GM21786 (cell line): ENCODE measurements around the gene ADSS1.

Experiments used
- ATAC-seq: cut with Tn5 transposase; IDR thresholded peaks from one replicate; pipeline ENCODE4 v1.9.1; 2021; ENCODE audit not compliant: unreplicated experiment

ADSS1 gene

DNA sequence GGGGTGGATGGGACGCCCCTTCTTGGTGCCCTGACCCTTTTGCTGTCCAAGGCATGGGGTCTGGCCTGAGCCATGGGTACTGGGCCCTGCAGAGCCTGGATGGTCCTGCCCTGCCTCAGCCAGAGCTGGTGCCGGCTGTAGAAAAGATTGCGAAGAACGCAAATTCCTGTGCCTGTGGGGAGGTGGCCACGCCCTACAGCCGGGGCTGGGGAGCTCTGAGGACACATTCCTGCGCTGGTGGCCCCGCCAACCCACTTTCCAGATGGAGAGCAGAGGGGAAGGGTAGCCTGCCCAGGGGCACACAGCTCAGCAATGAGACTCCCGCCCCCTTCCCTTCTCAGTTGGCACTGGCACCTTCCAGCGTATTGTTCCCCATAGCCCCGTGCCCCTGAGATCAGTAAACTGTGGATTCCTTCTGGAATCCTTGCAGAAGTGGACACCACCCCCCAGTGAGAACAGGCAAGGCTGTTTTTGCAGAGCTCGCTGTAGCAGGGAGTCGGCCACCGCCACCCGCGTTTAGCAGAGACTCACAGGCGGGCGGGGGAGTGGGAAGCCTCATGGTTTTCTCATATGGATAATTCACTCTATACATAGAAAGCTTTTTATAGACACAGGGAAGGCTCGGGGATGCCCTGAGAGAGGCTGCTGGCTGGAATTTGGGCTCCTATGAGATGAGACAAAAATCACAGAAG, 26.0 kb upstream of the ADSS1 start:
- no peak for ATAC-seq

DNA sequence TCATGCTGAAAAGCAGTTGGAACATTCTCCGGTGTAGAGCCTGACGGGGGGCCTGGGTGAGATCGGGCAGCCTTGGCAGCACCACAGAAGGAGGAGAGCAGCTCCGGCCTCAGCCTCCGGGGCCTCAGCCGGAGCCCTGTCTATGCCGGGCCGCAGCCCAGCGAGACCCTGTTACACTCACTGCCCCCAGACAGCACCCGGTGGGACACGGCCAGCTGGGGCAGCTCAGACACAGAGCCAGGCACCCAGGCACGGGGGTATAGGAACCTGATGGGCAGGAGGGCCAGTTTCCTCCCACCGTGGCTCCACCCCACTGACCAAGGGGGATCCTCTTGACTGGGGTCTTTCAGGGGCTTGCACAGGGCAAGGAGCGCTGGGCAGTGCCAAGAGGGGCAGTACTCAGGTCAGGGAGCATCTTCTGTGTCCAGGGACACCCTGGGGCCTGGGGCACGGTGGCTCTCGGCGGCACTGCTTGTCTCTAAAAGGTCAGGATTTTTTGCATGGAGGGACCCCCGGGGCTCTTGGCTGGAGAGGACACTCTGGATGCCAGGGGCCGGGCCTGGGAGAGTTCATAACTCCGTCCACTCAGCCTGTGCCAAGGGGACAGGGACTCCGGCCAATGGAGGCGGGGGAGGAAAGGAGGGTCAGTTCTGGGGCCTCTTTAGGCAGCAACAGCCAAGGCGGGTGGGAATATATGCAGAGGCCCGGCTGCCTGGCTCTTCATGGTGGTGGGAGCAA, 25.2 kb upstream of the ADSS1 start:
- ATAC-seq: no peak

DNA sequence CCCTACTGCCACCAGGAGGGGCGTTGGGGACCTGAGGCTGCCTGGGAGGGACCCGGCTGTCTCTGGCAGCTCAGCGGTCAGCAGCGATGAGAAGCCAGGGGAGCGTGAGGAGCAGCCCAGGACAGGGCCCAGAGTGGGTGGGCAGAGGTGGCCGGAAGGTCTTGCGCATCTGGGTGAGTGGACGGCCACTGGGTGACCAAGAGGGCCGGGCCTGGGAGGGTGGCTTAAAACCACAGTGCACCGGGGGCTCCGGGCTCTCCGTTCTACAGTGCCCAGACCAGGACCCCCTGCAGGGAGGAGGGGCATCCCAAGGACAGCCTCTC, 24.6 kb upstream of the ADSS1 start:
- ATAC-seq: no peak

DNA sequence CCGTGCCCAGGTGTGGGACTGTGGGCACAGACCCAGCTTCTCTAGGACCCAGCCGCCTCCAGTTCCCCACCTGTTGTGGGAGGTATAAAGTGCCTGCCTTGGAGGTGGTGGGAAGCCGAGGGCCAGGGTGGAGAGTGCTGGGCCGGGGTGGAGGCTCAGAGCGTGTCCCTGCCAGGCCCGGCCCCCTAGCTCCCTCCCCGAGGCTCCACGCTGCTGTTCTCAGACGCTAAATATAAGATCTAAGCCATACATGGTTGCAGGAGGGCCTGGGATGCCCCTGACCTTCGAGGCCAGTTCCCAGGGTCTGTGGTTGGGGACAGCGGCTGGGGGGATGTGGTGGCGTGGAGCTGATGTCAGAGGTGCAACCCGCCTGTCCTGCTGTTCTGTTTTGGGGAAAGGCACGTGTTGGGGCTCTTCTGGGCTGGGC, 23.8 kb upstream of the ADSS1 start:
- ATAC-seq: no peak

DNA sequence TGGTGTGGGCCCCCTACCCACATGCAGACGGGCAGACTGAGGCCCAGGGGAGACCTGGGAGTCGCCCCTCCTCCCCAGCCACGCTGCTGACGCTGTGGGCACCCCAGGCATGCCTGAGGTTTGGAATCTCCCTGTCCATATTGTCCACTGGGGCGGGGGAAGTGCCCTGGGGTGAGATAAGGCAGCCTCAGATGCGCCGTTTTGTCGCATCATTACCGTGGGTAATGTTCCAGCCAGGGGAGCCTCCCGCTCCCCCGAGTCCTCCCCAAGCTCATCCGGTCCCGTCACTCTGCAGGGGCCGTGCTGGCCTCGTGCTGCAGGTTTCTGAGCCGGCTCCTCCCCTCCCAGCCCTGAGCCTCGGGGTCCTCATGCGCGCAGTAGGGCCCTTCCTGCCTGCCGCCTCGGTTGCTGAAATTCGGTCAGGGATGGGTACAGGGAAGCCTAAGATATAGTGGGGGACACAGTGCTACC, 23.2 kb upstream of the ADSS1 start:
- no peak for ATAC-seq

DNA sequence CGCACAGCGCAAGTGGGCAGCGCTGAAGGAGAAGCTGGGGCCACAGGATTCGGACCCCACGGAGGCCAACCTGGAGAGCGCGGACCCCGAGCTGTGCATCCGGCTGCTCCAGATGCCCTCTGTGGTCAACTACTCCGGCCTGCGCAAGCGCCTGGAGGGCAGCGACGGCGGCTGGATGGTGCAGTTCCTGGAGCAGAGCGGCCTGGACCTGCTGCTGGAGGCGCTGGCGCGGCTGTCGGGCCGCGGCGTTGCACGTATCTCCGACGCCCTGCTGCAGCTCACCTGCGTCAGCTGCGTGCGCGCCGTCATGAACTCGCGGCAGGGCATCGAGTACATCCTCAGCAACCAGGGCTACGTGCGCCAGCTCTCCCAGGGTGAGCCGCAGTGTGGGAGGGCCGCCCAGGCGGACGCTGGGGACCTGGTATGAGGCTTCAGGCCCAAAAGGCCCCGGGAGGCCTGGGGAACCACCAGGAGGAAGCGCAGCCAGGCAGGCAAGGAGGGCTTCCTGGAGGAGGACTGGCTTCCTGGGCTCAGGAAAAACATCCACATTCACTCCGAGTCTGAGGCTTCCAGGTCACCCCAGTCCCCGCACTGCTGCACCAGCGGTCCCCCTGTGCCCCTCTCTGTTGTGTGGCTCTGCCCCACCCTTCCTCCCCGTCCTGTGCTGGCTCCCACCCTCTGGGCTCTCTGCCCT, 22.5 kb upstream of the ADSS1 start:
- ATAC-seq: no peak

DNA sequence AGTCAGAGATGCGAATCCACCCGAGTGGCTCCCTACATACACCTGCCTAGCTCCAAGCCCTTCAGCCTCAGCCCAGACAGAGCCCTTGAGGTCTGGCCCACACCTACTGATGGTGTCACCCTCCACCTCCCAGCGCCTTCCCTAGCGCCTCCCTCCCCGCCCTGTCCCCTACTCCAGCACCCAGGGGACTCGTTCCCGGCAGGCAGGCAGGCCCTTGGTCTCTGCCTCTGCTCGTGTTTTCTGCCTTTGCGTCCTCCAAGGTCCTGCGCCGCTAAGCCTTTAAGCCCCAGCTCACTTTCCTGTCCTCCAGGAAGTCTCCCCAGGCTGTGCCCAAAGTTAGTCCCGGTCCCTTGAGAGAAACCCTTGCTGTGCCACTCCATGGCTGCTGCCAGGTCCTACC, 21.9 kb upstream of the ADSS1 start:
- ATAC-seq: no peak

DNA sequence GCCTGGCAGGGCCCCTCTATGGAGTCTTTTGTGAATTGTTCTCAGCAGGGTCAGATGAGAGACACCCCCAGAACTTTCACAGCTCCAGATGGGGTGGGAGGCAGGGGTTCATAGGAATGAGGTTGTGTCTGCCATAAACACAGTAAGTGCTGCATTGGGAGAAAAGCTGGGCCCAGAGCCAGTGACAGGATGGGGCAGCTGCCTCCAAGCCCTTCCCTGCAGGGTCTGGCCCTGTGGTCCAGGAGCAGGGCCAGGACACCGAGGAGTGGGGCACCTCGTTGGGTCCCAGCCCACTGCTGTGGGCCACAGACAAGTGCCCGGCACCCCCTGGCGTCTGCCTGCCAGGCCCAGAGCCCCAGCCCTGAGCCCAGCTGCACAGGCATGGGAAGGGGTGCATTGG, 21.4 kb upstream of the ADSS1 start:
- no peak for ATAC-seq

DNA sequence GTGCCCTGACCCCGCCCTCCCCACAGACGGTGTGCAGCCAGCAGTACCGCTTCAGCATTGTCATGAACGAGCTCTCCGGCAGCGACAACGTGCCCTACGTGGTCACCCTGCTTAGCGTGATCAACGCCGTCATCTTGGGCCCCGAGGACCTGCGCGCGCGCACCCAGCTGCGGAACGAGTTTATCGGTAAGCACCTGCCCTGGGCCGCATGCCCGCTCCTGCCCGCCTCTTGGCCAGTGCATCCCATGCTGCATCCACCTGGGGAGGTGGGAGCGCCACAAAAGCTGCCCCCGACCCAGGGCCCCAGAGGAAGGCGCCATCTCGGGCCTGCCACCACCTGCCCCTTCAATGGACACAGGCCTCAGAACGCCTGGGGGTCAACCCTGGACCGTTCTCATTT, 20.8 kb upstream of the ADSS1 start:
- ATAC-seq: no peak

DNA sequence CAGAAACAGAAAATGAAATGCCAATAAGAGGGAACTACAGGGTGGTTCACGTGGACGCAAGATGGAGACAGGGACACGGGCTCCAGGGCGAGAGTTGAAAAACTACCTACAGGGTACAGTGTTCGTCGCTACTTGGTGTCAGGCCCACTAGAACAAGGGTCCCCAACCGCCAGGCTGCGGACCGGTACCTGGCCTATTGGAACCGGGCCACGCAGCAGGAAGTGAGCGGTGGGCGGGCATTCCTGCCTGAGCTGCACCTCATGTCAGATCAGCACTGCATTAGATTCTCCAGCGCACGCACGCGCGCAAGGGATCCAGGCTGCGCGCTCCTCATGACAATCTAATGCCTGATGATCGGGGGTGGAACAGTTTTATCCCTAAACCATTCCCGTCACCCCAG, 19.8 kb upstream of the ADSS1 start:
- ATAC-seq: no peak

DNA sequence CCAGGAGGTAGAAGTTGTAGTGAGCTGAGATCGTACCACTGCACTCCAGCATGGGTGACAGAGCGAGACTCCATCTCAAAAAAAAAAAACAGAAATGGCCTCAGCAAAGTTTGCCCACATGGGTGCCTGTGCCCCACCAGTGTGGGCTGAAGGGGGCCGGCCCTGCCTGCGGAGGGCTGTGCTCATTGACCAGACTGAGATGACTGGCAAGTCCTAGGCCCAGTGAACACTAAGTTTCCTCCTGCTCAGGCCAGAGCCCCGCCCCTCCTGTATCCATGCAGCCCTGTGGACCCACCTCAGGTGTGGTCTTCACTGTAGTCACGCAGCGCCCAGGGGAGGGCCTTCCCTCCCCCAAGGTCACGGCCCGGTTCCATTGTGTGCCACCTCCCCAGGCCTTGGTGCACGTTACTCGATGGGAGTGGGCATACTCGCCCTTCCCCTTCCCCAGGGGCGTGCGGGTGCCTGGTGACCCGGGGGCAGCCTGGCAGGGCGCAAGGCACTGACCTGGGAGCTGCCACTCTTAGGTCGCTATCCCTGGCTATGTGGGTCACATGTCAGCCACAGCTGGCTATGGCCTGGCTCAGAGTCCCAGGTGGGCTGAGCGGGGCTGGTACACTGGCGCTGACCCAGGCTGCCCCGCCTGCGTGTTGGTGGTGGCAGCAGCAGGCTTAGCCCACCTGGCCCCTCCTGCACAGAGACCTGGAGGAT, 18.5 kb upstream of the ADSS1 start:
- no peak for ATAC-seq

DNA sequence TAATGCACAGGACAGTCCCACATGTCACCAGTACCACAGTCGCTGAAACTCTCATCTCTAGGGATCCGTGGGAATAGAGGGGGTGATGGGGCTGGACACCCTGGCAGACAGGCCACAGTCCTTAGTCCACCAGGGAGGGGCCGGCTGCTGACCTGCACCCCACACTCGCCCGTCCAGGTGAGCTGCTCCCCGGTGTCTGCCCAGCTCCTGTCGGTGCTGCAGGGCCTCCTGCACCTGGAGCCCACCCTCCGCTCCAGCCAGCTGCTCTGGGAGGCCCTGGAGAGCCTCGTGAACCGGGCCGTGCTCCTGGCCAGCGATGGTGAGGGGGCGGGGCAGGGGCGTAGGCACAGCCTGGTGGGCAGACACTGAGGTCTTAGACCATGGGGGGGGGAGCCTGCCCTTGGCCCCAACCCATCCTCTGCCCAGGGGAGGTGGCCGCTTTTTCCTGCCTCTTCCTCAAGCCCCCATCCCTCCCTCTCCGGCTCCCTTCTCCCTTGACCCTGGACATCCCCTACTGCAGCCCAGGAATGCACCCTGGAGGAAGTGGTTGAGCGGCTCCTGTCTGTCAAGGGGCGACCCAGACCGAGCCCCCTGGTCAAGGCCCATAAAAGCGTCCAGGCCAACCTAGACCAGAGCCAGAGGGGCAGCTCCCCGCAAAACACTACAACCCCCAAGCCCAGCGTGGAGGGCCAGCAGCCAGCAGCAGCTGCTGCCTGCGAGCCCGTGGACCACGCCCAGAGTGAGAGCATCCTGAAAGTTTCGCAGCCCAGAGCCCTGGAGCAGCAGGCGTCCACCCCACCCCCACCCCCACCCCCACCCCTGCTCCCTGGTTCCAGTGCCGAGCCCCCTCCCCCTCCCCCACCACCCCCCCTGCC, 17.1 kb upstream of the ADSS1 start:
- no peak for ATAC-seq

DNA sequence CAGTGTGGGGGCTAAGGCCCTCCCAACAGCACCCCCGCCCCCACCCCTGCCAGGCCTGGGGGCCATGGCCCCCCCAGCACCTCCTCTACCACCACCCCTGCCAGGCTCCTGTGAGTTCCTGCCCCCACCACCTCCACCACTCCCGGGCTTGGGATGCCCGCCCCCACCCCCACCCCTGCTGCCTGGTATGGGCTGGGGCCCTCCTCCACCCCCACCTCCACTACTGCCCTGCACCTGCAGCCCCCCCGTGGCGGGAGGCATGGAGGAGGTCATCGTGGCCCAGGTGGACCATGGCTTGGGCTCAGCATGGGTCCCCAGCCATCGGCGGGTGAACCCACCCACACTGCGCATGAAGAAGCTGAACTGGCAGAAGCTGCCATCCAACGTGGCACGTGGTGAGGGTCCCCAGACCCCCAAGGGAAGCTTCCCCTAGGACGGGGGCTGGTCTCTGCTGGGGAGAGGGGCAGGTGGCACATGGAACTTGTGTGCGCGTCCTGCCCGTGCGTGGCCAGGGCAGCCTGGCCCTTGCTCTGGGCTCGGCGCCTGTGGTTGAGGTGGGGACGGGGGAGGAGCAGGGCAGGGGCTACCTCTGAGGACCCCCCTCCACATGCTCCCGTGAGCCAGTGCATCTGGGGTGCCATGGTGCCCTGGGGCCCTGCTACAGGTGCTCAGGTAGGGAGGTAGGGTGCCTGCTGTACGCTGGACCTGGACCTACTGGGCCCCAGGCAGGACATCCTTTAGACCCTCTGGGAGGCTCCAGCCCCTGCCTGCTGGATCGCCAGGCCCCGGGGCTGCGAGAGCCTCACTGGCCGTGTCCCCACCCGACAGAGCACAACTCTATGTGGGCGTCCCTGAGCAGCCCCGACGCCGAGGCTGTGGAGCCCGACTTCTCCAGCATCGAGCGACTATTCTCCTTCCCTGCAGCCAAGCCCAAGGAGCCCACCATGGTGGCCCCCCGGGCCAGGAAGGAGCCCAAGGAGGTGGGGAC, 16.1 kb upstream of the ADSS1 start:
- ATAC-seq: no peak

DNA sequence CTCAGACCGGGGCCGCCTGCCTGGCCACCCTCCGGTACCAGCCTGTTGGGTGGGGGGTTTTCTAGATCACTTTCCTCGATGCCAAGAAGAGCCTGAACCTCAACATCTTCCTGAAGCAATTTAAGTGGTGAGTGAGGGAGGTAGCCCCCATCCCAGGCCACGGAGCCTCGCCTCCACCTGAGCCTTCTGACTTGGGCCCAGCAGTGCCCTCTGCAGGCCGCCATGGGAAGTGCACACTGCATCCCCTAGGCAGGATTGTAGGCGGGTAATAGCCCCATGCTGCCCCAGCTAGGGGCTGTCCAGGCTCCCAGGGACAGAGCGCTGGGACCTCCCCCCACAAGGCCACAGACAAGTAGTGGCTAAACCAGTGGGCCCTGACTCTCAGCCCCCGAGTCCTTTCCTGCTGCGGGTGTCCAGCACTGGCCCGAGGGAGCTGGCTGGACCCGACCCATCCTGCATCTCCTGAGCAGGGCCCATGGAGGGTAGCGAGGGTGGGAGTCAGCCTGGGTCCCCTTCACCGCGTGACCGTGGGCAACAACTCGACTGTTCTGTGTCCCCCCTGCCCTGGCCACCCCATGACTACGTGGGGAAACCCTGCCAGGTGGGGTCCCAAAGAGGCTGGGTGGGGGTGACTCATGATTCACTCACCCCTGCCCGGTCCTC, 15.3 kb upstream of the ADSS1 start:
- ATAC-seq: peak; percentile 59

DNA sequence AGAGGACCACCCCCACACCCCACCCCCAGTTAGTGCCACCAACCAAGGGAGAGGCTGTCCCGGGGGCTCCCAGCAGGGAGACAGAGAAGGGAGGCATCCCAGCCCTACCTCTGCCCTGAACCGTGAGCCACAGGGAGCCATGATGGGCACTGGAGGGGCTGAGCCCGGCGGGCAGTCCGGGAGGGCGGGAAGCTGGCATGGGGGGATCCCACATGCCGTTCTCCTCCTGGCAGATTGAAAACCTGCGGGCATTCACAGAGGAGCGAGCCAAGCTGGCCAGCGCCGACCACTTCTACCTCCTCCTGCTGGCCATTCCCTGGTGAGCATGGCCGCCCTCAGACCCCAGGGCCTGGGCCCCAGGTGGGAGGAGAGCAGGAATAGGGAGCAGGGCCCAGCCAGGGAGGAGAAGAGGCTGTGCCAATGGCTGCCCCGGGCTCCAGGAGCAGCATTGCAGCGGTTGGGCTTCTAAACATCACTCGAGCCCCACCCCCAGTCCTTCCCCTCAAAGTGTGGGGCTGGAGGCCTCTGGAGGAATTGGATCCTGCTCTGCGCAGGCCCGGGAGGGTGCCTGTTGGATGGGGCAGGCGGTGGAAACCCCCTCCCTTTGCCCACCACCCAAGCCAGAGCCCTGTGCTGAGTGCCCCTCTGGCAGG, 14.5 kb upstream of the ADSS1 start:
- no peak for ATAC-seq

DNA sequence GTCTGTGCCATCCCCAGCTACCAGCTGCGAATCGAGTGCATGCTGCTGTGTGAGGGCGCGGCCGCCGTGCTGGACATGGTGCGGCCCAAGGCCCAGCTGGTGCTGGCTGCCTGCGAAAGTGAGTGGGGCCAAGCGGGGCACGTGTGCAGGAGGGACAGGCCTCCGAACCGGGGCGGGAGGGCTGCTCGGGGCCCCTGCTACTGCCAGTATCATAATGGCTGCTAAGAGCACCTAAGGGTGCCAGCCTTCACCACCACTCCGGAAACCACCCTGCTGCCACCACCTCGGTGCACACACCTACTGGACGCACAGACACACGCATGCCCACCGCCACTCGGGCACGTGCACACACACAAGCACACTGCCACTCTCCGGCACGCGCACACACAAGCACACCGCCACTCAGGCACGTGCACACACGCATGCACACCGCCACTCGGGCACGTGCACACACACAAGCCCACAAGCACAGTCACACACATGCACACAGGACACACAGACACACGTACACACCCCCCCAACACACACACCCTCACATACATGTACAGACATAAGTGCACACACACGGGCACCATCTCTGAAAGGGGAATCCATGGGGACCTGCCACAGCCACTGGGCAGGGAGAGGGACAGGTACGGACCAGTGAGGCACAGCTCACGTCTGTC, 13.8 kb upstream of the ADSS1 start:
- ATAC-seq: no peak

DNA sequence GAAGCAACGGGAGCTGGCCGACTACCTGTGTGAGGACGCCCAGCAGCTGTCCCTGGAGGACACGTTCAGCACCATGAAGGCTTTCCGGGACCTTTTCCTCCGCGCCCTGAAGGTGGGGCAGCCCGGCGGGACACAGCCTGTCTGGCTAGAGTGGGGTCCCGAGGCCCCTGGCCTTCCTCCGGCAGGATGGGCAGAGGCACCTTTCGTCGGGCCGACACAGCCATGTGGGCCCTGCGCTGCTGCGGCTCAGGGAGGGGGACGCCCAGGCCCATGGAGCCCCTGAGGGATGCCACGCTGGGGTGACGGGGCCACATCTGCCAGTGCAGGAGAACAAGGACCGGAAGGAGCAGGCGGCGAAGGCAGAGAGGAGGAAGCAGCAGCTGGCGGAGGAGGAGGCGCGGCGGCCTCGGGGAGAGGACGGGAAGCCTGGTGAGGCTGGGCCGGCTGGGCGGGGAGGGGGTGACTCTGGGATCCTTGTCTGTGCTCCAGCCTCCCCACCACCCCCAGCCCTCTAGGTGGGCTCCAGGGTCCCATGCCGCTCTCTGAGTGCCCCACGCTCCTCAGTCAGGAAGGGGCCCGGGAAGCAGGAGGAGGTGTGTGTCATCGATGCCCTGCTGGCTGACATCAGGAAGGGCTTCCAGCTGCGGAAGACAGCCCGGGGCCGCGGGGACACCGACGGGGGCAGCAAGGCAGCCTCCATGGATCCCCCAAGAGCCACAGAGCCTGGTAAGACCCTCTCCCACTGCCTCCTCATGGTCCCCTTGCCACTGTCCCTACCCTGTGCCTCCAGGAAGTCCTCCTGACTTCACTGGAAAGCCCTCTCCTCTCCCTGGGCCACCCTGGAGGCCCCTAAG, 10.9 kb upstream of the ADSS1 start:
- ATAC-seq: no peak
